Measurements from ENCODE around the gene TMEM9.

DNA sequence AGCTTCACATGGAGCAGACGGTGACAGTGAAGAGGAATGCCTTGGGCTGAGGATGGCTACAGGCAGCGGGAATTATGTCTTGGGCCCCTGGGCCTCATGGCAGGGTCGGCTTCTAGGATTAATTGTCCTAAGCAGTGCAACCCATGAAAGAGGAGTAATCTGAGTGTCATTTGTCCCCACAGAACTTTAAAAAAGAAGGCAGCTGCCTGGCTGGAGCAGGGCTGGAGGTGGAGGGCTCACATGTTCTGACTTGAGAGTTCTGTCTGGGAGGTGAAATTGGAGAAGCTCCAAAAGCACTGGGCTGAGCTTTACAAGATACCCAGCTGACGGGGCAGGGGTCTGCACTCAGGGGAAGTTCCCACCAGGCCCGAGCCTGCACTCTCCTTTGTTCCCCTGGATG, 64.7 kb downstream of the TMEM9 start:
- TF ChIP-seq EZH2 (IDR thresholded peaks at IDR 0.05; ENCODE audit: borderline replicate concordance, low read depth, low read length, severe bottlenecking) (no peak), POLR2A (IDR thresholded peaks at IDR 0.05; ENCODE audit: low read depth, low read length) (no peak)
- TF ChIP-seq, protein P1, sequence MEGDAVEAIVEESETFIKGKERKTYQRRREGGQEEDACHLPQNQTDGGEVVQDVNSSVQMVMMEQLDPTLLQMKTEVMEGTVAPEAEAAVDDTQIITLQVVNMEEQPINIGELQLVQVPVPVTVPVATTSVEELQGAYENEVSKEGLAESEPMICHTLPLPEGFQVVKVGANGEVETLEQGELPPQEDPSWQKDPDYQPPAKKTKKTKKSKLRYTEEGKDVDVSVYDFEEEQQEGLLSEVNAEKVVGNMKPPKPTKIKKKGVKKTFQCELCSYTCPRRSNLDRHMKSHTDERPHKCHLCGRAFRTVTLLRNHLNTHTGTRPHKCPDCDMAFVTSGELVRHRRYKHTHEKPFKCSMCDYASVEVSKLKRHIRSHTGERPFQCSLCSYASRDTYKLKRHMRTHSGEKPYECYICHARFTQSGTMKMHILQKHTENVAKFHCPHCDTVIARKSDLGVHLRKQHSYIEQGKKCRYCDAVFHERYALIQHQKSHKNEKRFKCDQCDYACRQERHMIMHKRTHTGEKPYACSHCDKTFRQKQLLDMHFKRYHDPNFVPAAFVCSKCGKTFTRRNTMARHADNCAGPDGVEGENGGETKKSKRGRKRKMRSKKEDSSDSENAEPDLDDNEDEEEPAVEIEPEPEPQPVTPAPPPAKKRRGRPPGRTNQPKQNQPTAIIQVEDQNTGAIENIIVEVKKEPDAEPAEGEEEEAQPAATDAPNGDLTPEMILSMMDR (IDR thresholded peaks at IDR 0.05; ENCODE audit: extremely low read depth in 1 of 2, insufficient read depth in 1 of 2, low read depth in 1 of 2, low read length in 2 of 2), result no peak
